Adrenal gland (tissue), 5 donors: Measurements from ENCODE around the gene NHSL2.

Source experiments
- POLR2A ChIP-seq, 2 donors: fragments of 450-650 bp; IDR thresholded peaks; one replicate each; pipeline ENCODE4 v1.6.1; 2017; ENCODE audit warnings: antibody characterized with exemption in 2 of 2, mild to moderate bottlenecking in 2 of 2, moderate library complexity in 1 of 2
- TF ChIP-seq, protein P1 (sequence below), 6 experiments: fragments of 450-650 bp in 4 of 6; fragments of 200-600 bp in 2 of 6; sonication (generic) in 1 of 6; IDR thresholded peaks; 1 replicate in 5 of 6; 2 replicates in 1 of 6; pipeline versions ENCODE4 v1.5.1 to v1.8.0; 2016 to 2021; ENCODE audit warnings: antibody characterized with exemption in 6 of 6, mild to moderate bottlenecking in 2 of 6, moderate library complexity in 1 of 6
- donor health status: DM: no; HTN: no; CAD: no.

DNA sequence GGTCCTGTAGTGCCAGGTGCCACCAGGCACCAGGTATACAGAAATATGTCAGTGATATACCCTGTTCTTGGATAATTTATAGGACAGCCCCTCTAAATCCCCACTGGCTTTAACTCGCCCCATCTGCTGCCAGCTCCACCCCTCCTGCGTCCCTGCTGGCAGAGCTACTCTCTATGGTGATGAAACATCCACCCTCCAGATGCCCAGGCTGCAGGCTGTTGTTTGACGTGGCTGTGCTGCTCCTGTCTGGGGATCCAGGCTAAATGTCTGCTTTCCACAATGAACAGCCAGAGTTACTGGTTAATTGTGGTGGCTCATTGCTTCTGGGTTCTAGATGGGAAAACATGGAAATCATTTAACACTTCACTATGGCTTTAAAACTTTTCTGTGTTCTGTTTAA lies 12.9 kb downstream of the NHSL2 start:
- TF ChIP-seq, protein P1, sequence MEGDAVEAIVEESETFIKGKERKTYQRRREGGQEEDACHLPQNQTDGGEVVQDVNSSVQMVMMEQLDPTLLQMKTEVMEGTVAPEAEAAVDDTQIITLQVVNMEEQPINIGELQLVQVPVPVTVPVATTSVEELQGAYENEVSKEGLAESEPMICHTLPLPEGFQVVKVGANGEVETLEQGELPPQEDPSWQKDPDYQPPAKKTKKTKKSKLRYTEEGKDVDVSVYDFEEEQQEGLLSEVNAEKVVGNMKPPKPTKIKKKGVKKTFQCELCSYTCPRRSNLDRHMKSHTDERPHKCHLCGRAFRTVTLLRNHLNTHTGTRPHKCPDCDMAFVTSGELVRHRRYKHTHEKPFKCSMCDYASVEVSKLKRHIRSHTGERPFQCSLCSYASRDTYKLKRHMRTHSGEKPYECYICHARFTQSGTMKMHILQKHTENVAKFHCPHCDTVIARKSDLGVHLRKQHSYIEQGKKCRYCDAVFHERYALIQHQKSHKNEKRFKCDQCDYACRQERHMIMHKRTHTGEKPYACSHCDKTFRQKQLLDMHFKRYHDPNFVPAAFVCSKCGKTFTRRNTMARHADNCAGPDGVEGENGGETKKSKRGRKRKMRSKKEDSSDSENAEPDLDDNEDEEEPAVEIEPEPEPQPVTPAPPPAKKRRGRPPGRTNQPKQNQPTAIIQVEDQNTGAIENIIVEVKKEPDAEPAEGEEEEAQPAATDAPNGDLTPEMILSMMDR (IDR thresholded peaks at IDR 0.05) = no peak
- no peak for TF ChIP-seq POLR2A (IDR thresholded peaks at IDR 0.05)
